Measurements from ENCODE around the gene SLC38A2. TPM values are rescaled to one million over a fixed set of nuclear protein-coding genes. Genes with fewer than 3 reads are reported as not detected.

SLC38A2 gene
- total RNA-seq, 1 donor from 2014 or later: 384 TPM

DNA sequence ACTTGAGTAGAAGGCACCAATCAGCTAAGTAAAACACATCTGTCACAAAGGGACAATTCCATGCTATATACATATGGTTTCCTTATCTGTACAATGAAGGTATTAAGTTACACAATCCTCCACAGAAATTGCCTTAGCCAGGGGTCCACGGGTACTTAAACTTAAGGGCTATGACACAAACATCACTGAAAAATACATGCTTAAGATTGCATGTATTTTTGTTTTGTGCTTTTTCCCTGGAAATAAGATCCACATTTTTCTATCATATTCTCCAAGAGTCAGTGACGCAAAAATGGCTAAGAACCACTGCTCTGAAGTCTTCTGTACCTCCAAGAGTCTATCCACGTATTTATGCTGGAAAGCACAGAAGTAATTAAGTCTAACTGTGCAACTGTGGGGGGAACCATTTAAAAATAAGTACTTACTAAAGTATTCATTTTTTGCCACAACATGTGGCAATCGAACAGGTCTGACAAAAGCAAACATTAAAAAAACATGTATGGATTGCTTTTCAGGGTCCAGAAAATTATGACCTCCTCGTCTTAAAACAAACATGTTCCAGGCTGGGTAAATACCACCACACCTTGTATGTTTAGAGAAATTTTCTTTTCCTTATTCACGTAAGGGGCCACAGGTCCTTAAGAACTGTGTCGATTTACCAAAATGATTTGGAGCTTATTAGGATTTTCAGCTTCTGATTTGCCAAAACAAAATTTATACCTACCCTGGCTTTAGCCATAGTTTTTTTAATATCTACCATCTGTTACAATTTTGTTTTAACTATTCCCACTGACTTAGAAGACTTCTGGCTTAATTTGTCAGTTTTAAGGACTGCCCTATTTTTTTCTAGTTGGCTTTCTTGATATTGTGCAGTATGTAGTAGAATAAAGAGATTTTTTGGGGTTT is 2.8 kb downstream of the SLC38A2 start:
- no peaks in the 10 kb centered on the region for H3K9me3 ChIP-seq
- no peak for DNase-seq (ENCODE audit: low spot score in 2 of 2)
- TF ChIP-seq, protein P1, sequence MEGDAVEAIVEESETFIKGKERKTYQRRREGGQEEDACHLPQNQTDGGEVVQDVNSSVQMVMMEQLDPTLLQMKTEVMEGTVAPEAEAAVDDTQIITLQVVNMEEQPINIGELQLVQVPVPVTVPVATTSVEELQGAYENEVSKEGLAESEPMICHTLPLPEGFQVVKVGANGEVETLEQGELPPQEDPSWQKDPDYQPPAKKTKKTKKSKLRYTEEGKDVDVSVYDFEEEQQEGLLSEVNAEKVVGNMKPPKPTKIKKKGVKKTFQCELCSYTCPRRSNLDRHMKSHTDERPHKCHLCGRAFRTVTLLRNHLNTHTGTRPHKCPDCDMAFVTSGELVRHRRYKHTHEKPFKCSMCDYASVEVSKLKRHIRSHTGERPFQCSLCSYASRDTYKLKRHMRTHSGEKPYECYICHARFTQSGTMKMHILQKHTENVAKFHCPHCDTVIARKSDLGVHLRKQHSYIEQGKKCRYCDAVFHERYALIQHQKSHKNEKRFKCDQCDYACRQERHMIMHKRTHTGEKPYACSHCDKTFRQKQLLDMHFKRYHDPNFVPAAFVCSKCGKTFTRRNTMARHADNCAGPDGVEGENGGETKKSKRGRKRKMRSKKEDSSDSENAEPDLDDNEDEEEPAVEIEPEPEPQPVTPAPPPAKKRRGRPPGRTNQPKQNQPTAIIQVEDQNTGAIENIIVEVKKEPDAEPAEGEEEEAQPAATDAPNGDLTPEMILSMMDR (IDR thresholded peaks at IDR 0.05): no peak
- peaks cover 60 to 65% of the 10 kb centered on the region in 2 donors for H3K36me3 ChIP-seq
- peak overlapping the region in 1 of 2 donors; percentile 98 for H3K27ac ChIP-seq
- intact Hi-C loops (cut with DNase I): loop anchor here (5.0 kb wide), 5 partner anchors 103 to 1453 kb away; no protein-coding TSS in a partner anchor
- H3K27me3 ChIP-seq: no peaks in the 10 kb centered on the region
- H3K4me3 ChIP-seq: peak overlapping the region; percentile 94 to 98
- peaks cover 9 to 41% of the 10 kb centered on the region in 2 donors for H3K4me1 ChIP-seq

DNA sequence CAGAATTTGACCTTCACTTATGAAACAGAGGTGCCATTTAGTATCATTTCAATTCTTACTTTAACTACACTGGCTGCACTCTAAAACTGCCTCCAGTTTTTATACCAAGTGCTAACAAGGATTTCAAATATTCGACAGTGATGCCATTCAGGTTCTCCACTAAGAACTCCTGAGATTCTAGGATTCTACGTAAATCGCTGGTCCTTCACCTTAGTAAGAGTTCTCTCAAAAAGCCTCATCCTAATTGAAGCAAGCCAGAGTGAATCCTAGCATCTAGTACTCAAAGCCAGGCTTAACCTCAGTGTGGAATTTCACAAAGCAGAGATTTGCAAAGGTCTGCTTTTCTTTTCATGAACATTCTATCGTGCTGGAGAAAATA is 3.5 kb downstream of the SLC38A2 start:
- TF ChIP-seq, protein P1 (IDR thresholded peaks at IDR 0.05): no peak
- H3K27me3 ChIP-seq: no peaks in the 10 kb centered on the region
- H3K27ac ChIP-seq: peak overlapping the region in 1 of 2 donors; percentile 98
- DNase-seq (ENCODE audit: low spot score in 2 of 2): no peak
- H3K36me3 ChIP-seq: peaks cover 66 to 71% of the 10 kb centered on the region in 2 donors
- no peaks in the 10 kb centered on the region for H3K9me3 ChIP-seq
- H3K4me3 ChIP-seq: peak overlapping the region; percentile 94 to 98
- peaks cover 15 to 48% of the 10 kb centered on the region in 2 donors for H3K4me1 ChIP-seq
- intact Hi-C loops (cut with DNase I): loop anchor here (5.0 kb wide), 2 partner anchors 147 to 217 kb away; no protein-coding TSS in a partner anchor

DNA sequence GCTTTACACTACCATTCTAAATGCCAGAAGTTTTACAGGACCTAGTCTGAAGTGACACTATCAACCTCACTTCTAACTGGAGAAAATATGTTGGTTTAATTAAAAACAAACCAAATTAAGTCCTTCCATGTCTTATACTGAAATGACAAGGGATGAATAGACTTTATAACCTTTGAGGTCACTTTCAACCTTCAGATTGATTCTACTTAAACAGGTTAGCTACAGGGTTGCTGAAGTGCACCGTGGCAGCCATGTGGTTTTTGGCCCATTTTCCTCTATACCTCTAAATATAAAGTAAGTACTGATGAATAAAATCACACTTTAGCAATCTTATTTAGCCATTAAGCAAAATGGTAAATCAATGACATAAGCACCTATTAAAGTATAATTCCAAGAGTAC is 3.9 kb downstream of the SLC38A2 start:
- DNase-seq (ENCODE audit: low spot score in 2 of 2): no peak
- intact Hi-C loops (cut with DNase I): loop anchor here (5.0 kb wide), 2 partner anchors 146 to 216 kb away; no protein-coding TSS in a partner anchor
- peak overlapping the region; percentile 94 to 98 for H3K4me3 ChIP-seq
- peaks cover 19 to 51% of the 10 kb centered on the region in 2 donors for H3K4me1 ChIP-seq
- no peaks in the 10 kb centered on the region for H3K27me3 ChIP-seq
- peaks cover 70 to 74% of the 10 kb centered on the region in 2 donors for H3K36me3 ChIP-seq
- TF ChIP-seq, protein P1 (IDR thresholded peaks at IDR 0.05): no peak
- H3K27ac ChIP-seq: peak overlapping the region in 1 of 2 donors; percentile 98
- H3K9me3 ChIP-seq: no peaks in the 10 kb centered on the region

DNA sequence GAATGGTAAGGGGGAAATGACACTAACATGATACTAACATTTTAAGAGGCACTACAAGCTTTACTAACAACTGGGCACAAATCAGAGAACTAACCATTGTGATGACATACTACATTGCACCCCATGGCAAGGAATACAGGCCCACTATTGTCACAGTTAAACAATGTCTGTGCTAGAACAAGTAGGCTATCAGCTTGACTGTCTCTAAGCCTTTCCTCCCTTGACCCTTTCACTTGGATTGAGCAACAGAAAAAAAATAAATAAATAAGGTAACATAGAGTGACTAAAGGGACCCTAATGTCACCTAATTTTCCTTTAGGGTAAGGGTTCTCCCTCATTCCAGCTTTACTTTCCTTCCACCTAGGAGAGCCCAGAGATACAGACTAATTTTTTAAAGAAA is 4.4 kb downstream of the SLC38A2 start:
- TF ChIP-seq, protein P1 (IDR thresholded peaks at IDR 0.05): no peak
- DNase-seq (ENCODE audit: low spot score in 2 of 2): no peak
- no peaks in the 10 kb centered on the region for H3K9me3 ChIP-seq
- H3K27me3 ChIP-seq: no peaks in the 10 kb centered on the region
- peaks cover 20 to 56% of the 10 kb centered on the region in 2 donors for H3K4me1 ChIP-seq
- peaks cover 76 to 79% of the 10 kb centered on the region in 2 donors for H3K36me3 ChIP-seq
- H3K4me3 ChIP-seq: peak overlapping the region; percentile 94 to 98
- intact Hi-C loops (cut with DNase I): loop anchor here (5.0 kb wide), 2 partner anchors 146 to 216 kb away; no protein-coding TSS in a partner anchor
- peak overlapping the region; percentile 1 to 98 for H3K27ac ChIP-seq

DNA sequence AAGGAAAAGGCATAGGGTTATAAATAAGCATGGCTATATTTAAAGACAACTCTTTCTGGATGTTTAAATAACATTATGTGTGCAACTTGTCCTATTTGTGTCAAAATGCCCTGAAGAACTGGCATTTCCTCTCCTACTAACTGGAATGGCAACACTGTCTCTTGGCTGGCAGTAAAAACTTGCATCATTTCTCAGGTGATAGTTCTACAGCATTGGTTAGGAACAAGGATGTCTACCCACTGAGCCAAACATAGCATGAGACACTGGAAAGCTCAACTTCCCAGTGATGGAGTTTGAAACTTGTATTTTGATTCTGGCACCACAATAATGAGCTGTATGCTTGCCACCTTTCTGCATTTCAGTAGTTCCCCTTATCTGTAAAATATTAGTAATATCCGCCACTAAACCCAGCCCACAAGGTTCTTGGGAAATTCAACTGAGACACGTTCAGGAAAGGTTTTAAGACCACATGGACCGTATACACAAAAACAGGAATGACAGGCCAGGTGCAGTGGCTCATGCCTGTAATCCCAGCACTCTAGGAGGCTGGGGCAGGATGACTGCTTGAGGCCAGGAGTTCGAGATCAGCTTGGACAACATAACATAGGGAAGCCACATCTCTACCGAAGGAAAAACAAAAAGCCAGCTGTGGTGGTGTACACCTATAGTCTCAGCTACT is 5.1 kb downstream of the SLC38A2 start:
- peaks cover 20 to 62% of the 10 kb centered on the region in 2 donors for H3K4me1 ChIP-seq
- TF ChIP-seq, protein P1 (IDR thresholded peaks at IDR 0.05): no peak
- H3K9me3 ChIP-seq: no peaks in the 10 kb centered on the region
- H3K27me3 ChIP-seq: no peaks in the 10 kb centered on the region
- peak overlapping the region; percentile 1 to 98 for H3K27ac ChIP-seq
- H3K36me3 ChIP-seq: peaks cover 82 to 86% of the 10 kb centered on the region in 2 donors
- DNase-seq (ENCODE audit: low spot score in 2 of 2): no peak
- intact Hi-C loops (cut with DNase I): loop anchor here (5.0 kb wide), 2 partner anchors 145 to 215 kb away; no protein-coding TSS in a partner anchor
- H3K4me3 ChIP-seq: peak overlapping the region; percentile 94 to 98
